K562 (cell line): ENCODE measurements around the gene KRTAP5-7.

Experiments
- CREB1 ChIP-seq, 2 experiments: sonication (generic) in 1 of 2; formaldehyde crosslinking in 1 of 2; IDR thresholded peaks; 2 replicates each; pipeline versions ENCODE4 v1.6.1 to v1.8.0; 2012 to 2022; ENCODE audit warnings: inconsistent platforms in 1 of 2, mild to moderate bottlenecking in 1 of 2, missing genetic modification reagents in 1 of 2, moderate library complexity in 1 of 2
- CTCF ChIP-seq, 3 experiments: IDR thresholded peaks in 2 of 3; conservative IDR thresholded peaks in 1 of 3; 2 replicates each; pipeline ENCODE4 v1.5.1; 2011 to 2012; ENCODE audit warnings: low read length in 3 of 3, mild to moderate bottlenecking in 3 of 3, control low read depth in 2 of 3, improper control_type of control experiment in 1 of 3, inconsistent platforms in 1 of 3, low read depth in 1 of 3, mixed read lengths in 1 of 3, moderate library complexity in 1 of 3; ENCODE audit not compliant: insufficient read depth in 2 of 3
- E2F4 ChIP-seq: sonication (generic); formaldehyde crosslinking; IDR thresholded peaks from 2 replicates; pipeline ENCODE4 v1.8.0; 2022; ENCODE audit warnings: mild to moderate bottlenecking, low read depth, missing genetic modification reagents
- POLR2A ChIP-seq: fragments of 450-650 bp; conservative IDR thresholded peaks from 2 replicates; pipeline ENCODE4 v1.6.1; 2016
- ZNF12 ChIP-seq: sonication (generic); formaldehyde crosslinking; IDR thresholded peaks from 2 replicates; pipeline ENCODE4 v1.4.0; 2020; ENCODE audit warnings: mild to moderate bottlenecking, missing genetic modification reagents
- ZNF282 ChIP-seq: sonication (generic); formaldehyde crosslinking; IDR thresholded peaks from 2 replicates; pipeline ENCODE4 v1.8.1; 2023; ENCODE audit warnings: missing genetic modification reagents

GRCh38 chr11:71478528-71478840 is 48.6 kb upstream of the KRTAP5-7 start:
- no peak for TF ChIP-seq CTCF (IDR thresholded peaks at IDR 0.05 in 2 of 3, conservative IDR thresholded peaks at IDR 0.05 in 1 of 3; ENCODE audit: insufficient read depth in 2 of 3, low read depth in 1 of 3, low read length in 3 of 3)
- TF ChIP-seq POLR2A: no peak
- no peak for TF ChIP-seq ZNF12 (CRISPR knock-in tag)
- no peak for TF ChIP-seq CREB1 (IDR thresholded peaks at IDR 0.05)
- no peak for TF ChIP-seq CREB1 (CRISPR knock-in tag; IDR thresholded peaks at IDR 0.05)
- TF ChIP-seq E2F4 (CRISPR knock-in tag): no peak
- TF ChIP-seq ZNF282 (CRISPR knock-in tag): no peak
